Panc1 (cell line): ENCODE data around the gene ZNF236. TPM values are rescaled to one million over a fixed set of nuclear protein-coding genes. Genes with fewer than 3 reads are reported as not detected.

Experiments used
- ATAC-seq: fragments of 200-7000 bp; cut with Tn5 transposase; 2 replicates; pipeline ENCODE4 v1.9.1; 2020; ENCODE audit warnings: mild to moderate bottlenecking, moderate library complexity
- BruUV-seq: library from RNA; stranded (reverse); fragments of 400-500 nt; replicated peaks from 2 replicates; lab custom pipeline; 2021; lab: Mats Ljungman, UMichigan
- CTCF ChIA-PET: fragments of 300-600 bp; sonication (Branson Sonifier 250); formaldehyde crosslinking; loops from one replicate; lab custom pipeline; 2022; ENCODE audit warnings: antibody characterized with exemption; lab: Charles Lee
- POLR2A ChIA-PET: fragments of 300-600 bp; sonication (Branson Sonifier 250); formaldehyde crosslinking; loops from one replicate; lab custom pipeline; 2022; ENCODE audit warnings: antibody characterized with exemption; lab: Charles Lee
- DNase-seq: peaks from one replicate; pipeline ENCODE4 v3.0.0-alpha.2; 2010; ENCODE audit warnings: low read depth, low spot score
- H3K27ac ChIP-seq: 2 replicates; pipeline ENCODE4 v1.5.1; 2011; ENCODE audit warnings: mild to moderate bottlenecking, low read length, inconsistent platforms
- H3K27me3 ChIP-seq: fragments of 200-500 bp; sonication (Bioruptor generic); 2 replicates; pipeline ENCODE4 v1.6.0; 2014; ENCODE audit warnings: low read length, inconsistent platforms; ENCODE audit not compliant: control insufficient read depth, insufficient read depth
- H3K36me3 ChIP-seq: fragments of 200-500 bp; sonication (Bioruptor generic); 2 replicates; pipeline ENCODE4 v1.5.1; 2014; ENCODE audit warnings: inconsistent platforms, mild to moderate bottlenecking, low read length, moderate library complexity; ENCODE audit not compliant: control insufficient read depth, insufficient read depth
- H3K4me1 ChIP-seq: 2 replicates; pipeline ENCODE4 v1.5.1; 2011; ENCODE audit warnings: inconsistent platforms, mild to moderate bottlenecking, low read length, moderate library complexity; ENCODE audit not compliant: control insufficient read depth, insufficient read depth
- H3K4me3 ChIP-seq, 2 experiments: 2 replicates each; pipeline ENCODE4 v1.5.1; 2011 to 2012; ENCODE audit warnings: low read depth in 2 of 2, low read length in 2 of 2, mild to moderate bottlenecking in 2 of 2, inconsistent platforms in 1 of 2, moderate library complexity in 1 of 2
- H3K9me3 ChIP-seq: fragments of 200-500 bp; sonication (Bioruptor generic); 2 replicates; pipeline ENCODE4 v1.5.1; 2014; ENCODE audit warnings: low read depth, mild to moderate bottlenecking, inconsistent platforms, low read length, moderate library complexity; ENCODE audit not compliant: control insufficient read depth, insufficient read depth
- CTCF ChIP-seq: fragments of 450-650 bp; IDR thresholded peaks from 2 replicates; pipeline ENCODE4 v1.5.1; 2017; ENCODE audit warnings: mild to moderate bottlenecking
- POLR2AphosphoS5 ChIP-seq: IDR thresholded peaks from 2 replicates; pipeline ENCODE4 v1.6.1; 2012; ENCODE audit warnings: mild to moderate bottlenecking, low read depth, low read length, moderate library complexity
- REST ChIP-seq, 2 experiments: IDR thresholded peaks; 2 replicates each; pipeline ENCODE4 v1.6.1; 2011 to 2012; ENCODE audit warnings: low read depth in 2 of 2, control low read depth in 1 of 2, low read length in 1 of 2, mild to moderate bottlenecking in 1 of 2, moderate library complexity in 1 of 2; ENCODE audit not compliant: insufficient read depth in 1 of 2
- SIN3A ChIP-seq: IDR thresholded peaks from 2 replicates; pipeline ENCODE4 v1.6.1; 2012; ENCODE audit warnings: low read depth, mild to moderate bottlenecking, low read length, moderate library complexity, borderline replicate concordance; ENCODE audit not compliant: insufficient read depth
- TCF7L2 ChIP-seq: IDR thresholded peaks from 2 replicates; pipeline ENCODE4 v1.6.1; 2011; ENCODE audit warnings: mild to moderate bottlenecking, low read depth, low read length, inconsistent platforms
- in situ Hi-C: cut with HindIII; loops from 2 replicates; pipeline ENCODE4 v1.10.0; 2016; ENCODE audit warnings: low sequenced_read_pairs, low pct_unique_long_range_greater_than_20kb
- intact Hi-C: fragments of 100-400 bp; cut with micrococcal nuclease; formaldehyde crosslinking; loops from one replicate; pipeline ENCODE4 v1.10.0; 2022; ENCODE audit not compliant: unreplicated experiment
- total RNA-seq: library from RNA; stranded (reverse); gene quantifications from one replicate; pipeline ENCODE4 v1.2.1, GENCODE V29; 2021; ENCODE audit not compliant: unreplicated experiment

Gene ZNF236
- total RNA-seq, 1 experiment from 2014 or later, result 32.2 TPM

DNA sequence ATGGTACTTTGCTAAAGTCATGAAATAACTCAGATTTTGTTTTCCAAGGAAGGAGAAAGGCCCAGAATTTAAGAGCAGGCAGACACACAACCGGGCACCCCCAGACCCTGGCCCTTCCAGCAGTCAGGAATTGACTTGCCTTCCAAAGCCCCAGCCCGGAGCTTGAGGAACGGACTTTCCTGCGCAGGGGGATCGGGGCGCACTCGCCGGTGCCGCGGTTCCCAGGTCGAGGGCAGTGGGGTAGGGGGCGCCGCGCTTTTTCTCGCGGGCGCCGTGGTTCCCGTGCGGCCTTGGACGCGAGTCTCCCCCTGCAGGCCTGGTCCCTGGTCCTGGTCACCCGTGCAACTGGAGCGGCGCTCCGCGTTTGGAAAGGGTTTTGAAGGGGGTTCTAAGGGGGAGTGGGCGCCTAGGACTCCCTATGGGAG is 1.2 kb downstream of the ZNF236 start:
- intact Hi-C loops (no loop called here), in situ Hi-C loops (no loop called here)
- peak overlapping the region; percentile 78 to 86 for H3K4me3 ChIP-seq
- H3K27me3 ChIP-seq, result no peaks in the 10 kb centered on the region
- ChIA-PET CTCF (interaction anchor here (0.6 to 1.0 kb wide), 3 partner anchors 20 to 229 kb away, joined by 3 to 4 read pairs (median 3); no protein-coding TSS in a partner anchor), POLR2A (interaction anchor here (0.6 kb wide), 1 partner anchor 17 kb away, joined by 15 read pairs; no protein-coding TSS in a partner anchor)
- ATAC-seq (0 out of 2 replicates have a peak, but pooled peaks have one; percentile 1), DNase-seq (no peak)
- peaks cover 36% of the 10 kb centered on the region for H3K4me1 ChIP-seq
- peak overlapping the region; percentile 90 for H3K27ac ChIP-seq
- no peak for TF ChIP-seq CTCF
- no peak for TF ChIP-seq REST (IDR thresholded peaks at IDR 0.05; ENCODE audit: insufficient read depth in 1 of 2, low read depth in 2 of 2, low read length in 1 of 2)
- TF ChIP-seq SIN3A, result no peak
- no peak for TF ChIP-seq TCF7L2
- TF ChIP-seq POLR2AphosphoS5, result no peak; the same call in none of the 2 replicates
- H3K9me3 ChIP-seq, result no peaks in the 10 kb centered on the region
- H3K36me3 ChIP-seq, result no peaks in the 10 kb centered on the region
- no TSS peak for BruUV-seq

DNA sequence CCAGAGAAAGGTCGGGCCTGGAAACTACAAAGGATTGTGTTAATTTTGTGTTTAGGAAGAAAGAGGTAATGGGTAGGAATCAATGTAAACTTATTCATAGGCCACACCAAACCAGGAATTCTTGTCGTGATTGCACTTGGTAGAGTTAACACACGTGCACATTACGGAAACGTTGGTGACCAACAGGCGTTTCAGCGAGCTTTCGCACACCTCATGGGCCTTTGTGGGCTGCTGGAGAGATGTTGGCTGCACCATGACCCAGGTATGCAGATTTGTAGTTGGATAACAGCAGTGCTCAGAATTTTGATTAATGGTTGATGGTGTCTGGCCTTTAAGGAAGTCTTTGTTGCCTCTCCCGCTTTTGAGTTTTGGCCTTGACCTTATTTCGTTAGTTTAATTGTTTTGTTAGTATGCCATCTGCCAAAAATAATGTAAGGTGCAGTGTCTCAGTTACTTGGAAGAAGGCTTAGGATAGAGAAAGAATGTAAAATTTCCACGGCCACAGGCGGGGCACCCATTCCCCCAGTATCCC is 1.9 kb downstream of the ZNF236 start:
- Histone ChIP-seq H3K4me3 (peak overlapping the region; percentile 78 to 86), H3K27ac (peak overlapping the region; percentile 90)

More for the DNA sequence above, 1.9 kb downstream of the ZNF236 start:
- peaks cover 36% of the 10 kb centered on the region for H3K4me1 ChIP-seq
- ATAC-seq (no peak), DNase-seq (no peak)
- CTCF ChIA-PET, result interaction anchor here (0.6 to 1.0 kb wide), 3 partner anchors 21 to 228 kb away, joined by 3 to 4 read pairs (median 3); no protein-coding TSS in a partner anchor
- TF ChIP-seq SIN3A (no peak), REST (IDR thresholded peaks at IDR 0.05; ENCODE audit: insufficient read depth in 1 of 2, low read depth in 2 of 2, low read length in 1 of 2) (no peak), POLR2AphosphoS5 (no peak), TCF7L2 (no peak), CTCF (no peak)
- BruUV-seq, result TSS peak; percentile 69
- intact Hi-C loops, result no loop called here
- H3K9me3 ChIP-seq, result no peaks in the 10 kb centered on the region
- in situ Hi-C loops, result no loop called here
- H3K27me3 ChIP-seq, result no peaks in the 10 kb centered on the region
- H3K36me3 ChIP-seq, result no peaks in the 10 kb centered on the region
- POLR2A ChIA-PET, result no interaction called here
